GM18519 (cell line): ENCODE data around the gene RHOC.

Experiments used
- ATAC-seq: cut with Tn5 transposase; IDR thresholded peaks from one replicate; pipeline ENCODE4 v1.9.1; 2021; ENCODE audit warnings: mild to moderate bottlenecking, moderate library complexity; ENCODE audit not compliant: unreplicated experiment, low FRiP score

RHOC gene

DNA sequence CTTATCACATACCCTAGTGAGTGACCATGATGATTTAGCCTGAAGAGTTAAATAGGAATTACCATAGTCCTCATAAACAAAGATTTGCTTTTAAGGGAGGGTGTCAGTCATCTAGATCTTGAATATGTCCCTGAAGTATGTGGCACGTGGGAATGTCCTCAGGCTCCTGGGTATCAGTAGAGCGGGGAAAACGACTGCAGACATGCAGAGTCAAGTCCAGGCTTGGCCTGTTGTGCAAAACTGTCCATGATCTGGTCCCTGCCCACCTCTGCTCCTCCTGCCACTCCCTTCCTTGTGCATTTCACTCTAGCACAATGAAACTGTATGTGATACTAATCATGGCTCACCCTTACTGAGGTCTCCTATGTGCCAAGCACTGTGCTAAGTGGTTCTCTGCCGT, 19.6 kb downstream of the RHOC start:
- no peak for ATAC-seq

DNA sequence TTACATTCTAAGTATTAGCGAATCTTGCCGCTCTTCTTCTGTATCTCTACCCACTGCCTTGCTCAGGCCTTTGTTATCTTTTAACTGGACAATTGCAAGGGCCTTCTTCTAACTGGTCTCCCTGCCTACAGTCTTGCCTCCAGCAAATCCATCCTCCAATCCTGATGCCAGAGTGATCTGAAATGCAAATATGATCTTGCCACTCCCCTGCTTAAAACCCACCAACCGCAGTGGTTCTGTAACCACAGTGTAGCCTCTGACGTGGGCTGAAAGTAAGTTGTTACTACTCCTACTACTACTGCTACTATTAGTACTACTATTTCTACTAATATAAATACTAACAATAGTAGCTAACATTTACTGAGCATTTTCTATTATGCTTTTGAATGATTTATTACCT, 20.1 kb downstream of the RHOC start:
- ATAC-seq = no peak

DNA sequence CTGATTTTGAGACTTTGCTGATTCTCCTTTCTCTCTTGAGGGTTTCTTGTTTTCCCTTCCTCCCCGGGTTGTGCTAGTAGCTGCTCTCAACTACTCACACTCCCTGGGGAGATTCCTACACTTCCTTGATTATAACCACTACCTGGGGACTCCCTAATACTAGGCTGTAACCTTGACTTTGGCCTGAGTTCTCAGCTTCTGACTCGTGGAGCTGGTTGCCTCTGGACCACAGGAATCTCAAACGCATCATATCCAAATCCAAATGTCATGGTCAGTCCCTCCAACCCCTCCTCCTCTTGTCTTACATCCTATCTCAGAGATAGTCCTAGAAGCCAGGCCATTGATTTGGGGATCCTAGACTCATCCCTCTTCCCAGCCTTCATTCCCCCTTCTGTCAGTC, 20.5 kb downstream of the RHOC start:
- no peak for ATAC-seq

DNA sequence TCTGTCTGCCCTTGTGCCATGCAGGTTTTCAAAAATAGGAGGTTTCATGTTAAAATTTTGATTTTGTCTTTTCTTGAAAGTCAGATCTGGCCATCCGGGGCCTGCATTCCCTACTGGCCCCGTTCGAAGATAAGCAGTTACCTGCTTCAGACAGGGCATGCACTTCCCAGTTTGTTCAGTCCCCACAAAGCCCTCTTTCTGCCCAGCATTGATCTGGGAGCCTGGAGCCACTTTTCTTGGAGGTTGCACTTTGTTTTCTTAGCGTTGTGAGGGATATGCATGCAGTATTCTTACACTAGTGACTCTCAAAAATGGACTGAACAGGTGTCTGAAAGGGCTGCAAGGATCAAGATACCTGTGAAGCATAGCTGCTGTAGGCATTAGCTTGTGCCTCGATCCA, 21.0 kb downstream of the RHOC start:
- ATAC-seq = no peak

DNA sequence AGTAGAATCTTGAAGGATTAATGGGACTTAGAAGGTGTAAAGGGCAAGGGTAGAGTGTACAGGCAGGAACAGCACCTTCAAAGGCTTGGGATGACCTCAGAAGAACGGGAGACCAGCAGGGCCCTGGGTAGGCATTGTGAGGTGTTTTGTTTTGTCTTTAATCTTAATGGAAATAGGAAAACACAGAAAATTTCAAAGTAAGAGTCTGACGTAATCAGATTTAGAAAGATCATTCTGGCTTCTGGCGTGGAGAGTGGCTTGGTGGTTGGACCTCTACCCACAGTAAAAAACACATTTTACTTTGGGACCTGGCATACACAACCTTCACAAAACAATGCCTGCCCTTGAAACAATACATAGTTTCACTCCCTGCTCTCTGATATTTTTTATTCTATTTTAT, 28.3 kb downstream of the RHOC start:
- no peak for ATAC-seq

DNA sequence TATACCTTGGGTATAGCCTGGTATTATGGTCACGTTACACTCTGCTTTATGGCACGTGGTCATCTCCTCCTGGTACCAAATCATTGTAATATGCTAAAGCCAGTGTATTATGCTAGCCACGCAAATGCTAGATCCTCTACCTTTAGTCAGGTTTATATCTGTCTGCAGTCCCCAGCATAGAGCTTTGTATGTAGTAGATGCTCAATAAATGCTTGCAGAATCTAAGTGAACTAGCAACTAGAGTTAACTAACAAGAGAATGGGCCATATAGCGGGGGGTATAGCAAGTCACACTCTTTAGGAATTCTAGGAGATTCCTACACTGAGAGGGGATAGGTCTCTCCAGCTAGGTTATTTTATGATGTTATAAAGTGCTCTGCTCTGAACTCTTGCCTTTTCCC, 29.4 kb downstream of the RHOC start:
- ATAC-seq = no peak

DNA sequence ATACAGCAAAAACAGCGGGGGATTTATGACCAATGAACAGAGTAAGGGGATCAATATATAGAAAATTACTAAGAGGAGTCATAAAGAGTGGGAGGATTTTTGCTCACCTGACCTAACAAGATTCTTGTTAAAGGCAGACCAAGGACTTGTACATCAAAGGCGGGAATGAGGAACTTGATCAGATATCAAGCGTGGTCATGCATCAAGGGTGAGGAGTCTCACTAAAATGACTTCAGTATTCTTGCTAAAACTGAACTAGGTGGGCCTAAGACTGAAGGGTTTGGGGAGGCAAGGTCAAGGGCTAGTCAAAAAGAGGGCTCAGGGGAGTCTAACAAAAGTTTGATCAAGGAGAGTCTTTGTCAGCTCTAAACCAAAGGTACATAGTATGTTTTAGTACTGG, 30.4 kb downstream of the RHOC start:
- no peak for ATAC-seq

DNA sequence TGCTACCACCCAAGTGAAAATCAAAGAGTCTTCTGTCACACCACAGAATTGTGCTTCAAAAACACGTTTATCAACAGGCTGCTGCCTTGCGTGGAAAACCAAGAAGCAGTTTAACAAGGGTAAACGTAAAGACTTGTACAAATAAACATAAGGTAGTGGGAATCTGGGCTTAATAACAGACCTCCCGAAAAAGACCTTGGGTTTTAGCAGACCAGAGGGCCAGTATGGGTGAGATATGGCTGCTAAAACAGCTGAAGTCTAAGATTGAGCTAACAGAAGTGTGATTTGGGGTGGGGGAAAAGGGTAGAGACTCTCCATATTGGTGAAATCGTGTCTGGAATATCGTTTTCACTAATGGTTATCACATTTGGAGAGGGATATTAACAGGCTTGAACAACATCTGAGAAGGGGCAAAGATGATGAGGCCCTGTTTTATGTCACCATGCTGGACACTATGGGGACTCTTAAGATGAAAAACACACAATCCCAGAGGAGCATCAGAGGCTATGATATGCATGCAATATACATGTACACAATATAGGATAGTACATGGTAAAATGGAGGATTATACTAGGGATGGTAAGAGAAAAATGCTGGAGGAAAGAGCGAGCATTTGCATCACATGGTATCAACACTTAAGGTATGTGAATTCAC, 31.1 kb downstream of the RHOC start:
- ATAC-seq = no peak

DNA sequence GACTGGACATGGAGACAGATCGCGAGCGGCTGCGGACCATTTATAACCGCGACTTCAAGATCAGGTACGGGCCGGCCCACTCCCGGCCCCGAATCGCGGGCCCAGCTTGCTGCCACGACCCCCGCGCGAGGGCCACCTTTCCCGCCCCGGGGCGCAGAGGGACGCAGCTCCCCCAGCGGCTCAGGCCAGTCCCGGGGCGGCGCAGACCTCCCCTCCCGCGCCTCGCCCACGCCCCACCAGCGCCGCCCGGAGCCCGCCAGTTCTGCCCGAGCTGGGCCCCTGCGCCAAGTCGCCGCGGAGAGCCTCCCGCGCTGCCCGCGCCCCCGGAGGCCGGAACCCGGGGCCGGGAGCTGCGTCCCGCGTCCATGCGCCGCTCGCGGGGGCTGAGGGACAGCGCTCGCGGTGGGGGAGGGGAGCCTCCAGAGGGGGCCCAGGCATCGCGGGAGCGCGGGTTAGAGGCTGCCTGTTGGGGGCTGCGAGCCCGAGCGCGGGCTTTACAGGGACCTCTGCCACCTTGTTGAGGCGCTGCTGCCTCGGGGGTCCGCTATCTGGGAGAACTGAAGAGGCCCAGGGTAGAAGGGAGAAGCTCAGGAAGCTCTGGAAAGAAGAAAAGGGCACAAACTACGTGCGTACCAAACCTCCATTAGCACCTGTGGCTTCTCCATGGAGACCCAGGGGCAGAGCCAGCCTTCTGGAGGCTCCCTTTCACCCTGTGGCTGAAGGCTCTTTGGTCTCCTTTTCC, 31.8 kb downstream of the RHOC start:
- no peak for ATAC-seq

DNA sequence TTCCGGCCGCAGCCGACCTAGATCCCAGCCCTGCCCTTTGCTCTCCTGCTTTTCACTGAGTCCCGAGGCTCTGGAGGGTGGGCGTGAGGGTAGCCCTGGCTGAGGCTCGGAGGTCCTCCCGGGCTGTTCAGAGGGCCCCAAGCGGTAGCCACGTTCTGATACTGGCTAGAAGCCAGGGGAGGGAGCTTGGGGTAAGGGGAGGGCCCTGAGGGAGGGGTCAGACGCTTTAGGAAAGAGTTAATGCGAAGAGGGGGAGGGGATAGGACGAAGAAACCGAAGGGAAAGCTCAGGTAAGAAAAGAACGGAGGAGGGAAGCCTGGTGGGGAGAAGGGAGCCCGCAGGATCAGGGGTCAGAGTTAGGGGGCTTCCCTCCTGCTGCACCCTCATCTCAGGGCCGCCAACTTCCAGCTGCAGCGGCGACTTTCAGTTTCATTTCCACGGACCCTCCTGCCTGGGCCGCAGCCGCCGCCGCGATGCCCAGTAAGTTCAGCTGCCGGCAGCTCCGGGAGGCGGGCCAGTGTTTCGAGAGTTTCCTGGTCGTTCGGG, 32.4 kb downstream of the RHOC start, which contains the start of gene MOV10:
Gene MOV10, plus strand, starts transcription at position 220 of the 546 bp plus-strand sequence. Its CDS starts 254 bp downstream, at position 474.
- no peak for ATAC-seq

DNA sequence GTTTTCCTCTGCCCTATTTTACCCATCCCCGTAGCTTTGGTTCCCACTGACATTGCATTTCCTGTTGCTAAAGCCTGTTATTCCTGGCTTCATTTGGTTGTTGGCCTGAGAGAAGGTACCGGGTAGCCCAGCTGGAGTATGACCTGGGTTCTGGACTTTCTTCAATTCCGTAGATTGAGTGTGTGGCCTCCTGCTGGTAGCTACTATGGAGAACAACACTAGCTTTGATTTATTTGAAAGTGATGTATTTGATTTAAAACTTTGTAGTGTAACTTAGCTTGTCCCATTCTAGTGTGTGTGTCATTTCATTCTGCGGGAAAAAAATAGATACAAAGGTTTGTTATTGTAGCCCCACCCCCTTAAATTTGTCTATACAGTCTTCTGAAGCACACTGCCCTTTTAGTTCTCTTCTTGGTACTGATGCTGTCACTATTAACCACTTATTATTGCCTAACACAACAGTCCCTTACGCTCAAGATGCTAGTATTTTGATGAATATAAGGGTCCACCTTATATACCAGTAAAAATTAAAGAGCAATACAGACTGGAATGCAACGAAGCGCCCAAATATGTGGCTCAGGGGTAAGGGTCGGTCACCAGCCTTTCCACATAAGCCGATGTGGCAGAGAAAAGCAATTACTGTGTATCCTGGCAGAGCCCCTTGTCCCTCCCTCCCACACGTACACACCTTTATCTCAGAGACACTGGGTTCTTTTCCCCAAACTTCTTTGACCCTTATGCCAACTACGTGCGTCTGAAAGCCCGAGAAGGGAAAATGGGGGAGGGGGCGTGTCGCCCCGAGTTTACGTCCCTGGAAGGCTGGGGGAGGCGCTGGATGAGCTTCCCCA, 33.1 kb downstream of the RHOC start:
- no peak for ATAC-seq

DNA sequence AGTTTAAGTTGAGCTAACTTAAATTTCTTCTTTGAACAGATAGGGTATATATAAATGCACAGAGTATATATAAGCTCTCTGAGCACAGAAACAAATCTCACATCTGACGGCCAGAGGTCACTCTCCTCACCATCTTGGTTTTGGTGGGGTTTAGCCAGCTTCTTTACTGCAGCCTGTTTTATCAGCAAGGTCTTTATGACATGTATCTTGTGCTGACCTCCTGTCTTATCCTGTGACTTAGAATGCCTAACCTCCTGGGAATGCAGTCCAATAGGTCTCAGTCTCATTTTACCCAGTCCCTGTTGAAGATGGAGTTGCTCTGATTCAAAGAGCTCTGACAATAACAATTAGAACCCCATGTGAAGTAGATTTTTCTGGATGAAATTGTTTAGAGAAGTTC, 34.1 kb downstream of the RHOC start:
- no peak for ATAC-seq

DNA sequence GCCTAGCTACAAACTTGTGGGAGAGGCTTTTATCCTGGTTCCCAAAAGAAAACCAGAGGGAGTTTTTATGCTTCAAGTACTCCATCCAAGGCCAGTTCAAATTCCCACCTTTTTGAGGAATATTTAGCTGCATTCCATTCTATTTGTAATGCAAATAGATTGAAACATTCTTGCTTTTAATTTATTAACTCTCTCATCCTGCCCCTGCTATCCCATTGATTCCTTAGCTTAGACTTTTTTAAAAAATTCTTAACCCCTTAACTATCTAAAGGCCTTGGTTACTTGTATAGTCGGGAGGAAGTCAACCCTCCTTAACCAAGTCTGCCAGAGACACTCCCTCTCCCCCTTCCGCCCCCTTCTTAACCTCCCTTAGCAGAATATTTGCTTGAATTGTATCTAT, 34.9 kb downstream of the RHOC start:
- ATAC-seq = no peak

DNA sequence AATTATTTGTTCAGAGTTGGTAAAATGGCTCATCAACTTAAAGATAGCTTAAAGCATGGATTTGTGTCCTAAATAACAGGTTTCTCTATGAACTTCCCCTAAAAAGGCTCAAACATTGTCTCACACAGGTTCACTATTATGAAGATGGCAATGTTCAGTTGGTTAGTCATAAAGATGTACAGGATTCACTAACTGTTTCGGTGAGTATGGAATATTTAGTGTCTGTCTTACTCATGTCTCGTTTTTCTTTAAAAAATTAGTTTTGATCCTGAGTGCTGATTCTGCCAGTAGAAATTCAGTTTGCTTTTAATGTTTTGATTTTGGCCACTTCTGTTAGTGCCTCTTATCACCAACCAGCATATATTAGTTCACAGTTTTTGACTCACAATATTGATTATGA, 40.0 kb downstream of the RHOC start:
- ATAC-seq = no peak

DNA sequence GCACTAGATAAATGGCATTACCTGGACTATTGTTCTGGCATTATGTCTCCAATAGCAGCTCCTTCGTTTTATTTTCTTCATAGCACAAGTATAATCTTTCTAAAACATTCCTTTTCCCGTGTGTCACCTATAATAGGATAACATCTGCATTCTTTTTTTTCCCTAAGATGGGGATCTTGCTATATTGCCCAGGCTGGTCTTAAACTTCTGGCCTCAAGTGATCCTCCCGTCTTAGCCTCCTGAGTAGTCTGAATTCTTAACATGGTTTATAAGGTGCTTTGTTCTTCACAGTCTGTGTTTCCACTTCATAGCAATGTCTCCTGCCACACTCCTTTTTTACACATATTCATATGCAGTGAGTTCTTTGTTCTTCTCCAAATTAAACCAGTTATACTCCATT, 41.1 kb downstream of the RHOC start:
- ATAC-seq = no peak

DNA sequence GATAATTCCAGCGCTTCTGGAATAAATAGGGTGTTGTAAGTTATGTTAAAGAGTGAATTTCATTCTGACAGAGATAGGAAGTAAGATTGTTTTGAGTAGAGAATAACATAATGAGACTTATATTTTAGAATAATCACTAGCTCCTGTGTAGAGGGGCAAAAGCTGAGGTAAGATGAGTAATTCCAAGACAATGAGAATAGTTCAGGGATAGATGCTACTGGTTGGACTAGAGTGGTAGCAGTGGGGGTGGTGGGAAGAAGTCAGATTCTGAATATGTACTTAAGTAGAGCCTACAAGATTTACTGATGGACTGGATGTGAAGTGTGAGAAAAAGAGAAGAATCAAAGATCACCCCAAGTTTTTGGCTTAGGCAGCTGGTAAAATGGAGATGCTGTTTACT, 55.7 kb downstream of the RHOC start:
- no peak for ATAC-seq
